Loucy (cell line): Measurements from ENCODE around the gene IL18BP.

Source experiments
- H2AFZ ChIP-seq: fragments of 200-600 bp; sonication (generic); 2 replicates; pipeline ENCODE4 v1.6.0; 2016; ENCODE audit warnings: antibody characterized with exemption, mild to moderate bottlenecking, low read length, moderate library complexity
- H3F3A ChIP-seq: fragments of 200-600 bp; 2 replicates; pipeline ENCODE4 v1.6.0; 2016; ENCODE audit warnings: antibody characterized with exemption, low read depth, mild to moderate bottlenecking
- H3K27me3 ChIP-seq: fragments of 200-600 bp; sonication (generic); 2 replicates; pipeline ENCODE4 v1.6.1; 2014; ENCODE audit warnings: low read length, mild to moderate bottlenecking; ENCODE audit not compliant: insufficient read depth, poor library complexity, severe bottlenecking
- H3K36me3 ChIP-seq: fragments of 200-600 bp; sonication (generic); 2 replicates; pipeline ENCODE4 v1.6.1; 2016; ENCODE audit warnings: low read length; ENCODE audit not compliant: insufficient read depth
- H3K4me1 ChIP-seq: fragments of 200-600 bp; sonication (generic); 2 replicates; pipeline ENCODE4 v1.5.1; 2014; ENCODE audit warnings: low read length, mild to moderate bottlenecking; ENCODE audit not compliant: insufficient read depth, poor library complexity, severe bottlenecking
- H3K4me2 ChIP-seq: fragments of 200-600 bp; sonication (generic); 2 replicates; pipeline ENCODE4 v1.6.0; 2014; ENCODE audit warnings: antibody characterized with exemption, low read length, low read depth, mild to moderate bottlenecking; ENCODE audit not compliant: poor library complexity, severe bottlenecking
- H3K4me3 ChIP-seq: fragments of 200-600 bp; sonication (generic); 2 replicates; pipeline ENCODE4 v1.5.1; 2014; ENCODE audit warnings: low read length, mild to moderate bottlenecking, mixed read lengths; ENCODE audit not compliant: poor library complexity, severe bottlenecking
- H3K79me2 ChIP-seq: fragments of 200-600 bp; sonication (generic); 2 replicates; pipeline ENCODE4 v1.6.1; 2014; ENCODE audit warnings: low read length; ENCODE audit not compliant: insufficient read depth
- H3K9ac ChIP-seq: fragments of 200-600 bp; sonication (generic); 2 replicates; pipeline ENCODE4 v1.6.0; 2014; ENCODE audit warnings: mild to moderate bottlenecking, low read depth, low read length, moderate library complexity; ENCODE audit not compliant: poor library complexity, severe bottlenecking
- H3K9me2 ChIP-seq: fragments of 200-600 bp; sonication (generic); replicated peaks from 2 replicates; pipeline ENCODE4 v1.6.1; 2016; ENCODE audit warnings: low read depth, low read length, mixed read lengths
- H3K9me3 ChIP-seq: fragments of 200-600 bp; sonication (generic); 2 replicates; pipeline ENCODE4 v1.6.1; 2014; ENCODE audit warnings: mild to moderate bottlenecking, antibody characterized with exemption, low read length, low read depth; ENCODE audit not compliant: insufficient read depth
- H4K20me1 ChIP-seq: fragments of 200-600 bp; sonication (generic); 2 replicates; pipeline ENCODE4 v1.6.0; 2014; ENCODE audit warnings: antibody characterized with exemption, low read length, mild to moderate bottlenecking; ENCODE audit not compliant: insufficient read depth, poor library complexity, severe bottlenecking
- EZH2phosphoT487 ChIP-seq: fragments of 200-600 bp; IDR thresholded peaks from 2 replicates; pipeline ENCODE4 v1.6.1; 2018; ENCODE audit warnings: antibody characterized with exemption, mild to moderate bottlenecking, moderate library complexity, borderline replicate concordance
- TF ChIP-seq, protein P1 (sequence below): fragments of 200-600 bp; sonication (generic); conservative IDR thresholded peaks from 2 replicates; pipeline ENCODE4 v1.5.1; 2014; ENCODE audit warnings: mild to moderate bottlenecking, antibody characterized with exemption, low read length

Gene IL18BP

DNA sequence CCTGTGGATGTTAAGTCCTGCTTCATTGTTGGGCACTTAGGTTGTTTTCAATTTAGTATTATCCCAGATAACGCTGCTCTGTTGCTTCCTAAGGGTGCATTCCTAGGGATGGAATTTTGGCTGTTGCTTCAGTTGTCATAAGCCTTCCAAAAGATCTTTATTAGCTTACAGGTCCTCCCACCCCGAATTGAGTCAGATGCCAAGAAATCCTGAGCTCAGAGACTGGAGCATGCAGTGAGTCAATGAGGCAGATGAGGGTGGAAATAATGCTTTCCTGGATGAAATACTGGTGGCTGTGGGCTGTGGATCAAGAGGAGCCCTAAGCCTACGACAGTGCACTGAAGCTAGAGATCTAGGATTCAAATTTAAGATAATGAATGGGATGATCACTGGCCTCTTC lies 10.7 kb upstream of the IL18BP start:
- Histone ChIP-seq H3F3A (no peaks in the 10 kb centered on the region), H3K36me3 (peaks cover 27% of the 10 kb centered on the region; the same call in 1 of the 2 replicates), H3K4me1 (no peaks in the 10 kb centered on the region), H3K4me2 (no peak overlapping the region), H3K9me2 (no peaks in the 10 kb centered on the region), H3K4me3 (no peak overlapping the region), H3K9ac (no peak overlapping the region), H3K79me2 (no peaks in the 10 kb centered on the region), H3K9me3 (no peaks in the 10 kb centered on the region), H3K27me3 (no peaks in the 10 kb centered on the region), H2AFZ (no peak overlapping the region), H4K20me1 (no peaks in the 10 kb centered on the region)
- no peak for TF ChIP-seq EZH2phosphoT487
- TF ChIP-seq, protein P1, sequence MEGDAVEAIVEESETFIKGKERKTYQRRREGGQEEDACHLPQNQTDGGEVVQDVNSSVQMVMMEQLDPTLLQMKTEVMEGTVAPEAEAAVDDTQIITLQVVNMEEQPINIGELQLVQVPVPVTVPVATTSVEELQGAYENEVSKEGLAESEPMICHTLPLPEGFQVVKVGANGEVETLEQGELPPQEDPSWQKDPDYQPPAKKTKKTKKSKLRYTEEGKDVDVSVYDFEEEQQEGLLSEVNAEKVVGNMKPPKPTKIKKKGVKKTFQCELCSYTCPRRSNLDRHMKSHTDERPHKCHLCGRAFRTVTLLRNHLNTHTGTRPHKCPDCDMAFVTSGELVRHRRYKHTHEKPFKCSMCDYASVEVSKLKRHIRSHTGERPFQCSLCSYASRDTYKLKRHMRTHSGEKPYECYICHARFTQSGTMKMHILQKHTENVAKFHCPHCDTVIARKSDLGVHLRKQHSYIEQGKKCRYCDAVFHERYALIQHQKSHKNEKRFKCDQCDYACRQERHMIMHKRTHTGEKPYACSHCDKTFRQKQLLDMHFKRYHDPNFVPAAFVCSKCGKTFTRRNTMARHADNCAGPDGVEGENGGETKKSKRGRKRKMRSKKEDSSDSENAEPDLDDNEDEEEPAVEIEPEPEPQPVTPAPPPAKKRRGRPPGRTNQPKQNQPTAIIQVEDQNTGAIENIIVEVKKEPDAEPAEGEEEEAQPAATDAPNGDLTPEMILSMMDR: no peak

DNA sequence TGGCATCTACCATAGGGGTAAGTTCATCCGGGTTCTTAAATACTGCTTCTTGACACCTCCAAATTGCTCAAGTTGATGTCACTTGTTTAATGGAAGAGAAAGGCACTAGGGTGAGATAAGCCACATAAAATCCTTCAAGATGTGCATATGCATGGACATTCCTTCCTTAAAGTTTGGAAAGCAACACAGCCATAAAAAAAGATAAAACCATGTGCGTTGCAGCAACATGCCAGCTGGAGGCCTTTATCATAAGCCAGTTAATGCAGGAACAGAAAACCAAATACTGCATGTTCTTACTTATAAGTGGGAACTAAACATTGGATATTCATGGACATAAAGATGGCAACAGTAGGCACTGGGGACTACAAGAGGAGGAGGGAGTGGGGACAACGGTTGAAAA lies 8.0 kb upstream of the IL18BP start:
- no peak overlapping the region for H3K4me2 ChIP-seq
- no peaks in the 10 kb centered on the region for H3K9me2 ChIP-seq
- TF ChIP-seq EZH2phosphoT487: no peak
- TF ChIP-seq, protein P1: no peak
- H3K4me3 ChIP-seq: no peak overlapping the region
- H2AFZ ChIP-seq: no peak overlapping the region
- no peak overlapping the region for H3K9ac ChIP-seq
- no peaks in the 10 kb centered on the region for H3K27me3 ChIP-seq
- no peaks in the 10 kb centered on the region for H3F3A ChIP-seq
- H3K79me2 ChIP-seq: no peaks in the 10 kb centered on the region
- no peaks in the 10 kb centered on the region for H3K9me3 ChIP-seq
- H3K36me3 ChIP-seq: peaks cover 16% of the 10 kb centered on the region; the same call in 1 of the 2 replicates
- no peaks in the 10 kb centered on the region for H4K20me1 ChIP-seq
- no peaks in the 10 kb centered on the region for H3K4me1 ChIP-seq

DNA sequence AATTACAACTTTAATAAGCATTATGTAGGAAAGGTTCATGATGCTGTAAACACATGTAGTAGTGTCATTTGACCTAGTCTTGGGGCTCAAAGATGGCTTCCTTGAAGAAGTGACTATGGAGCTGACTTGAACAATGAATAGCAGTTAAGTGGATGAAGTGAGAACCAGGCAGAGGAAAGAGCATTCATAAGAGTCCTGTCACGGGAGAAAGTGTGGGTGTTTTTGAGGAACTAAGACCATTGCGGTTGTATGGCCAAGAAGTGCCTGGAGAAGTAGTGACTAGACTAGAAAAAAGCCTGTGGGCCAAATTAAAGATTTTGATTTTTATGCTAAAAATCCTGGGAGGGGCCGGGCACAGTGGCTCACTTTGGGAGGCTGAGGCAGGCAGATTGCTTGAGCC lies 7.2 kb upstream of the IL18BP start:
- Histone ChIP-seq H3K9ac (no peak overlapping the region), H3K4me1 (no peaks in the 10 kb centered on the region), H3K9me2 (no peaks in the 10 kb centered on the region)

More for the DNA sequence above, 7.2 kb upstream of the IL18BP start:
- no peak overlapping the region for H3K4me2 ChIP-seq
- no peaks in the 10 kb centered on the region for H4K20me1 ChIP-seq
- TF ChIP-seq, protein P1: no peak
- TF ChIP-seq EZH2phosphoT487: no peak
- H3K36me3 ChIP-seq: peaks cover 16% of the 10 kb centered on the region; the same call in 1 of the 2 replicates
- H3F3A ChIP-seq: no peaks in the 10 kb centered on the region
- H3K4me3 ChIP-seq: no peak overlapping the region
- H3K27me3 ChIP-seq: no peaks in the 10 kb centered on the region
- no peaks in the 10 kb centered on the region for H3K79me2 ChIP-seq
- no peak overlapping the region for H2AFZ ChIP-seq
- H3K9me3 ChIP-seq: no peaks in the 10 kb centered on the region
